OCI-LY1 (cell line): ENCODE measurements around the gene KCNJ1.

Experiments
- H2AFZ ChIP-seq: fragments of 200-600 bp; sonication (generic), shearing (Covaris generic); 2 replicates; pipeline ENCODE4 v1.6.0; 2014; ENCODE audit warnings: antibody characterized with exemption, mild to moderate bottlenecking, low read length
- H3F3A ChIP-seq: fragments of 200-600 bp; sonication (generic), shearing (Covaris generic); 2 replicates; pipeline ENCODE4 v1.6.0; 2014; ENCODE audit warnings: mild to moderate bottlenecking, antibody characterized with exemption, low read length, moderate library complexity; ENCODE audit not compliant: insufficient read depth
- H3K27ac ChIP-seq: fragments of 200-600 bp; sonication (generic); 2 replicates; pipeline ENCODE4 v1.5.1; 2014; ENCODE audit warnings: low read length, mixed run types, mild to moderate bottlenecking, low read depth; ENCODE audit not compliant: poor library complexity, severe bottlenecking
- H3K27me3 ChIP-seq: fragments of 200-600 bp; sonication (generic); 2 replicates; pipeline ENCODE4 v1.6.0; 2014; ENCODE audit warnings: antibody characterized with exemption, mild to moderate bottlenecking, low read length, moderate library complexity; ENCODE audit not compliant: insufficient read depth
- H3K36me3 ChIP-seq: fragments of 200-600 bp; sonication (generic); 2 replicates; pipeline ENCODE4 v1.6.1; 2014; ENCODE audit warnings: mild to moderate bottlenecking, antibody characterized with exemption, low read length, moderate library complexity, mixed read lengths; ENCODE audit not compliant: insufficient read depth
- H3K4me1 ChIP-seq: fragments of 200-600 bp; sonication (generic); 2 replicates; pipeline ENCODE4 v1.5.1; 2014; ENCODE audit warnings: mild to moderate bottlenecking, low read length, moderate library complexity; ENCODE audit not compliant: insufficient read depth, severe bottlenecking
- H3K4me2 ChIP-seq: fragments of 200-600 bp; sonication (generic), shearing (Covaris generic); 2 replicates; pipeline ENCODE4 v1.6.1; 2014; ENCODE audit warnings: low read length
- H3K4me3 ChIP-seq: fragments of 200-600 bp; sonication (generic); 2 replicates; pipeline ENCODE4 v1.5.1; 2014; ENCODE audit warnings: low read length, low read depth, mild to moderate bottlenecking, mixed read lengths; ENCODE audit not compliant: poor library complexity, severe bottlenecking
- H3K79me2 ChIP-seq: fragments of 200-600 bp; shearing (Covaris generic); 2 replicates; pipeline ENCODE4 v1.6.1; 2016; ENCODE audit warnings: mixed run types, low read length, mixed read lengths; ENCODE audit not compliant: insufficient read depth
- H3K9ac ChIP-seq: fragments of 200-600 bp; sonication (generic), shearing (Covaris generic); 2 replicates; pipeline ENCODE4 v1.6.1; 2014; ENCODE audit warnings: mild to moderate bottlenecking, low read length, mixed read lengths
- H3K9me2 ChIP-seq: fragments of 200-600 bp; sonication (generic), shearing (Covaris generic); 2 replicates; pipeline ENCODE4 v1.6.1; 2014; ENCODE audit warnings: low read depth, mild to moderate bottlenecking, low read length, mixed read lengths
- H3K9me3 ChIP-seq: fragments of 200-600 bp; shearing (Covaris generic); 2 replicates; pipeline ENCODE4 v1.6.1; 2014; ENCODE audit warnings: low read length, mixed read lengths
- H4K20me1 ChIP-seq: fragments of 200-600 bp; sonication (generic), shearing (Covaris generic); 2 replicates; pipeline ENCODE4 v1.6.0; 2016; ENCODE audit warnings: mild to moderate bottlenecking, low read length; ENCODE audit not compliant: insufficient read depth
- EZH2 ChIP-seq: fragments of 200-600 bp; sonication (generic), shearing (Covaris generic); IDR thresholded peaks from 2 replicates; pipeline ENCODE4 v1.8.0; 2017; ENCODE audit warnings: borderline replicate concordance, mixed run types, mild to moderate bottlenecking, antibody characterized with exemption, low read length, moderate library complexity, mixed read lengths
- TF ChIP-seq, protein P1 (sequence below): fragments of 200-600 bp; sonication (generic), shearing (Covaris generic); IDR thresholded peaks from 2 replicates; pipeline ENCODE4 v1.5.1; 2017; ENCODE audit warnings: mild to moderate bottlenecking, antibody characterized with exemption, low read length, moderate library complexity, mixed read lengths

KCNJ1 gene

DNA sequence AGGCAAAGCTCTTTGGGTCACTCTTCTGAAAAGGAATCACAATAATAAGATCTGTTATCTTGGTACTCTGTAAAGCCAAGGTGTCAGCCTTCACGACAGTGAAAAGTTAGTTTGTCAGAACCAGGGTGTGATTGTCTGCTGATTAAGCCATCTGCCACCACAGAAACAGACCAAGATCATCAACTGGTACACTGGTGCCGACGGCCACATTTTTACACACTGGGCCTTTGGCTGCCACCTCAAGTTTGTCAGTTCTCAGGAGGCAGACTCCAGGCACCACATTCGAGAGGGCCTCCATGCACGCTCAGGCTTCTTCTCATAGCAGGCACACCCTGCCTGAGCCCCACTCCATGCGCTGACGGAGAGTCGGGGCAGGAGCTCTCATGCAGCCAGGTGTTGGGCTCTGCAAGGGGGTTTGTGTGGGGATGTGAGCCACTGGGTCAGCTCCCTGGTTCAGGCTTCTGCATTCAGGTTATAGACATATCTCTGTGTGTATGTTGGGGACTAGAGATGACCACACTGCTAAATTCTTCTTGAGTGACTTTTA, 66.2 kb downstream of the KCNJ1 start:
- Histone ChIP-seq H3K9me2 (no peaks in the 10 kb centered on the region), H2AFZ (no peak overlapping the region), H4K20me1 (no peaks in the 10 kb centered on the region), H3K27ac (no peak overlapping the region), H3K9me3 (no peaks in the 10 kb centered on the region), H3K9ac (no peak overlapping the region), H3K4me3 (no peak overlapping the region), H3K27me3 (no peaks in the 10 kb centered on the region), H3K4me1 (no peaks in the 10 kb centered on the region), H3K79me2 (no peaks in the 10 kb centered on the region), H3F3A (no peaks in the 10 kb centered on the region), H3K4me2 (no peak overlapping the region), H3K36me3 (peaks cover 58% of the 10 kb centered on the region; the same call in 1 of the 2 replicates)
- TF ChIP-seq, protein P1, sequence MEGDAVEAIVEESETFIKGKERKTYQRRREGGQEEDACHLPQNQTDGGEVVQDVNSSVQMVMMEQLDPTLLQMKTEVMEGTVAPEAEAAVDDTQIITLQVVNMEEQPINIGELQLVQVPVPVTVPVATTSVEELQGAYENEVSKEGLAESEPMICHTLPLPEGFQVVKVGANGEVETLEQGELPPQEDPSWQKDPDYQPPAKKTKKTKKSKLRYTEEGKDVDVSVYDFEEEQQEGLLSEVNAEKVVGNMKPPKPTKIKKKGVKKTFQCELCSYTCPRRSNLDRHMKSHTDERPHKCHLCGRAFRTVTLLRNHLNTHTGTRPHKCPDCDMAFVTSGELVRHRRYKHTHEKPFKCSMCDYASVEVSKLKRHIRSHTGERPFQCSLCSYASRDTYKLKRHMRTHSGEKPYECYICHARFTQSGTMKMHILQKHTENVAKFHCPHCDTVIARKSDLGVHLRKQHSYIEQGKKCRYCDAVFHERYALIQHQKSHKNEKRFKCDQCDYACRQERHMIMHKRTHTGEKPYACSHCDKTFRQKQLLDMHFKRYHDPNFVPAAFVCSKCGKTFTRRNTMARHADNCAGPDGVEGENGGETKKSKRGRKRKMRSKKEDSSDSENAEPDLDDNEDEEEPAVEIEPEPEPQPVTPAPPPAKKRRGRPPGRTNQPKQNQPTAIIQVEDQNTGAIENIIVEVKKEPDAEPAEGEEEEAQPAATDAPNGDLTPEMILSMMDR: no peak
- no peak for TF ChIP-seq EZH2

DNA sequence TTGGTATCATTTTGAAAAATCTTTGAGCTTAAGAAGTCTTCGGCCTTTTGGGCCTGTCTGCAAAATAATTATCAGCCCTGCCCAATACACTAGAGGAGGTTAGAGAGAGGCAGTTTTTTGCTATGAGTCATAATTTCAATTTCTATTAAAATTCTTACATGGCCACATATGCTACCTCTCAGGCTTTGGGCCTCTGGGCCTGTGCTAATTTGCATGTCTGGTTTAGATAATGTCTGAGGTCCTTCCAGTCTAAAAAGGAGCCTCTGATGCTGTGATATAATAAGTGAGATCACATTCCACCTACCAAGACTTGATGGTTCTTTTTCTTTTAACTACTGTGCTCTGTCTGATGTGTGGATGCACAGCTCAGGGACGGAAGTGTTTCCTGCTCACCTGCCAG, 70.8 kb downstream of the KCNJ1 start:
- no peaks in the 10 kb centered on the region for H4K20me1 ChIP-seq
- H3K9me2 ChIP-seq: no peaks in the 10 kb centered on the region
- H3F3A ChIP-seq: no peaks in the 10 kb centered on the region
- TF ChIP-seq, protein P1: no peak
- TF ChIP-seq EZH2: no peak
- no peaks in the 10 kb centered on the region for H3K79me2 ChIP-seq
- no peaks in the 10 kb centered on the region for H3K4me1 ChIP-seq
- no peaks in the 10 kb centered on the region for H3K9me3 ChIP-seq
- no peak overlapping the region for H2AFZ ChIP-seq
- no peak overlapping the region for H3K4me3 ChIP-seq
- no peak overlapping the region for H3K27ac ChIP-seq
- no peaks in the 10 kb centered on the region for H3K27me3 ChIP-seq
- peaks cover 52% of the 10 kb centered on the region for H3K36me3 ChIP-seq
- H3K9ac ChIP-seq: no peak overlapping the region
- H3K4me2 ChIP-seq: no peak overlapping the region

DNA sequence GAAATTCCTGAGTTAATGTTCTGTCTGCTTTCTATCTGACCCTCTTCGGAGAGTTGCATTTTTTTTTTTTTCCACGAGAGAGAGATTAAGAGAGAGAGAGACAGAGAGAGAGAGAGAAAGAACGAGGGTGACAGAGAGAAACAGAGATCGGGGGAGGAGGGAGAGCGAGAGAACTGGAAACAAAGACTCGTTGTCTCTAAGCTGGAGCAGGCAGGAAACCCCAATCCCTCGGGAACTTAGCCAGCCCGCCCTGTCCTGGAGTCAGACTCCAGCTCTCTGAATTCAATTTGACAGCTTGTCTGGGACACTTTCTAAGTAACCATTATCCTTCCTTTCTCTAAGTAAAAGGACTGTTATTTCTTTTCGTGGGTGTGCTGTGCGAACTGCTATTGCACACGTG, 76.9 kb downstream of the KCNJ1 start:
- Histone ChIP-seq H4K20me1 (no peaks in the 10 kb centered on the region), H3K9ac (no peak overlapping the region), H3K4me2 (no peak overlapping the region), H3F3A (no peaks in the 10 kb centered on the region), H3K4me1 (no peaks in the 10 kb centered on the region), H3K36me3 (peaks cover 61% of the 10 kb centered on the region), H3K9me2 (no peaks in the 10 kb centered on the region), H3K27me3 (no peaks in the 10 kb centered on the region), H3K27ac (no peak overlapping the region), H3K4me3 (no peak overlapping the region), H2AFZ (no peak overlapping the region), H3K9me3 (no peaks in the 10 kb centered on the region), H3K79me2 (no peaks in the 10 kb centered on the region)
- TF ChIP-seq EZH2: no peak
- TF ChIP-seq, protein P1: no peak
